GM23338 (cell line): ENCODE results near the gene DGCR6L.
"Not testable (repeated sequence)": the region's sequence is repeated elsewhere in the genome, so short reads cannot be mapped to it uniquely, and the experiment has no call there.

Source experiments
- CREB1 ChIP-seq: fragments of 250-450 bp; sonication (Bioruptor Pico); IDR thresholded peaks from 2 replicates; pipeline ENCODE4 v1.5.0; 2020; ENCODE audit warnings: low read depth, mild to moderate bottlenecking, moderate library complexity
- ETS1 ChIP-seq: IDR thresholded peaks from 2 replicates; pipeline ENCODE4 v1.6.1; 2016; ENCODE audit warnings: antibody characterized with exemption
- EZH2 ChIP-seq: fragments of 200-600 bp; sonication (generic); IDR thresholded peaks from one replicate; pipeline ENCODE4 v1.8.0; 2017; ENCODE audit warnings: antibody characterized with exemption, mild to moderate bottlenecking, low read depth; ENCODE audit not compliant: unreplicated experiment
- EZH2phosphoT487 ChIP-seq: fragments of 200-600 bp; sonication (generic); IDR thresholded peaks from one replicate; pipeline ENCODE4 v1.8.1; 2018; ENCODE audit warnings: antibody characterized with exemption; ENCODE audit not compliant: unreplicated experiment
- NANOG ChIP-seq: IDR thresholded peaks from 2 replicates; pipeline ENCODE4 v1.6.1; 2016; ENCODE audit warnings: antibody characterized with exemption, borderline replicate concordance
- POLR2AphosphoS5 ChIP-seq: IDR thresholded peaks from 2 replicates; pipeline ENCODE4 v1.6.1; 2016; ENCODE audit warnings: antibody characterized with exemption, low read depth
- REST ChIP-seq: IDR thresholded peaks from one replicate; pipeline ENCODE4 v1.6.1; 2018; ENCODE audit warnings: antibody characterized with exemption; ENCODE audit not compliant: unreplicated experiment
- TF ChIP-seq, protein P1 (sequence below), 2 experiments: fragments of 200-600 bp in 1 of 2; sonication (generic) in 1 of 2; conservative IDR thresholded peaks; 2 replicates each; pipeline versions ENCODE4 v1.5.1 to v1.6.1; 2016 to 2017; ENCODE audit warnings: antibody characterized with exemption in 2 of 2, low read depth in 2 of 2, mild to moderate bottlenecking in 2 of 2, moderate library complexity in 1 of 2

GRCh38 chr22:20278726-20279490 lies 41.0 kb downstream of the DGCR6L start:
- not testable (repeated sequence) for TF ChIP-seq POLR2AphosphoS5; REST; EZH2; EZH2phosphoT487; NANOG; ETS1; CREB1 (CRISPR knock-in tag)
- TF ChIP-seq, protein P1, sequence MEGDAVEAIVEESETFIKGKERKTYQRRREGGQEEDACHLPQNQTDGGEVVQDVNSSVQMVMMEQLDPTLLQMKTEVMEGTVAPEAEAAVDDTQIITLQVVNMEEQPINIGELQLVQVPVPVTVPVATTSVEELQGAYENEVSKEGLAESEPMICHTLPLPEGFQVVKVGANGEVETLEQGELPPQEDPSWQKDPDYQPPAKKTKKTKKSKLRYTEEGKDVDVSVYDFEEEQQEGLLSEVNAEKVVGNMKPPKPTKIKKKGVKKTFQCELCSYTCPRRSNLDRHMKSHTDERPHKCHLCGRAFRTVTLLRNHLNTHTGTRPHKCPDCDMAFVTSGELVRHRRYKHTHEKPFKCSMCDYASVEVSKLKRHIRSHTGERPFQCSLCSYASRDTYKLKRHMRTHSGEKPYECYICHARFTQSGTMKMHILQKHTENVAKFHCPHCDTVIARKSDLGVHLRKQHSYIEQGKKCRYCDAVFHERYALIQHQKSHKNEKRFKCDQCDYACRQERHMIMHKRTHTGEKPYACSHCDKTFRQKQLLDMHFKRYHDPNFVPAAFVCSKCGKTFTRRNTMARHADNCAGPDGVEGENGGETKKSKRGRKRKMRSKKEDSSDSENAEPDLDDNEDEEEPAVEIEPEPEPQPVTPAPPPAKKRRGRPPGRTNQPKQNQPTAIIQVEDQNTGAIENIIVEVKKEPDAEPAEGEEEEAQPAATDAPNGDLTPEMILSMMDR (conservative IDR thresholded peaks at IDR 0.05; ENCODE audit: low read depth in 2 of 2) = not testable (repeated sequence)
